ENCODE measurements around the gene ZNF442.
"Not testable (repeated sequence)": the region's sequence is repeated elsewhere in the genome, so short reads cannot be mapped to it uniquely, and the experiment has no call there.

The ZNF442 gene

GRCh38 chr19:12353375-12353774, 12.1 kb downstream of the ZNF442 start:
- no peak for TF ChIP-seq JUND (IDR thresholded peaks at IDR 0.05; ENCODE audit: low read depth)
- in situ Hi-C loops (cut with HindIII; ENCODE audit: low pct_unique_long_range_greater_than_20kb, low sequenced_read_pairs) = no loop called here
- DNase-seq (ENCODE audit: low read depth in 1 of 2, low spot score in 1 of 2) = no peak

- in situ Hi-C loops (cut with HindIII; ENCODE audit: low pct_unique_long_range_greater_than_20kb, low sequenced_read_pairs) = no loop called here
- no peak for TF ChIP-seq JUND (IDR thresholded peaks at IDR 0.05; ENCODE audit: low read depth)
- no peak for DNase-seq (ENCODE audit: low read depth in 1 of 2, low spot score in 1 of 2)
These were observed 14.6 kb downstream of the ZNF442 start for GRCh38 chr19:12350890-12351197.

GRCh38 chr19:12350185-12350889, 15.1 kb downstream of the ZNF442 start:
- in situ Hi-C loops (cut with HindIII; ENCODE audit: low pct_unique_long_range_greater_than_20kb, low sequenced_read_pairs) = no loop called here
- TF ChIP-seq JUND (IDR thresholded peaks at IDR 0.05; ENCODE audit: low read depth) = no peak
- DNase-seq (ENCODE audit: low read depth in 1 of 2, low spot score in 1 of 2) = no peak

- no peak for DNase-seq (ENCODE audit: low read depth in 1 of 2, low spot score in 1 of 2)
- in situ Hi-C loops (cut with HindIII; ENCODE audit: low pct_unique_long_range_greater_than_20kb, low sequenced_read_pairs) = no loop called here
- TF ChIP-seq JUND (IDR thresholded peaks at IDR 0.05; ENCODE audit: low read depth) = no peak
These were observed 18.6 kb downstream of the ZNF442 start for GRCh38 chr19:12346896-12347295.

- TF ChIP-seq JUND (IDR thresholded peaks at IDR 0.05; ENCODE audit: low read depth) = no peak
- DNase-seq (ENCODE audit: low read depth in 1 of 2, low spot score in 1 of 2) = no peak
- in situ Hi-C loops (cut with HindIII; ENCODE audit: low pct_unique_long_range_greater_than_20kb, low sequenced_read_pairs) = no loop called here
These were observed 20.3 kb downstream of the ZNF442 start for GRCh38 chr19:12345197-12345596.

GRCh38 chr19:12333162-12334159, 32.0 kb downstream of the ZNF442 start, which contains the start of gene ZNF563:
TSS of gene ZNF563 (minus strand) at chr19:12333633. CDS start at chr19:12333482, 151 bp downstream.
- in situ Hi-C loops (cut with HindIII; ENCODE audit: low pct_unique_long_range_greater_than_20kb, low sequenced_read_pairs) = no loop called here
- peak; percentile 83 to 98 for DNase-seq (ENCODE audit: low read depth in 1 of 2, low spot score in 1 of 2)
- TF ChIP-seq JUND (IDR thresholded peaks at IDR 0.05; ENCODE audit: low read depth) = no peak

- DNase-seq (ENCODE audit: low read depth in 1 of 2, low spot score in 1 of 2) = no peak
- in situ Hi-C loops (cut with HindIII; ENCODE audit: low pct_unique_long_range_greater_than_20kb, low sequenced_read_pairs) = no loop called here
- TF ChIP-seq JUND (IDR thresholded peaks at IDR 0.05; ENCODE audit: low read depth) = no peak
These were observed 34.1 kb downstream of the ZNF442 start for GRCh38 chr19:12331211-12331941.

- TF ChIP-seq JUND (IDR thresholded peaks at IDR 0.05; ENCODE audit: low read depth) = no peak
- no peak for DNase-seq (ENCODE audit: low read depth in 1 of 2, low spot score in 1 of 2)
- in situ Hi-C loops (cut with HindIII; ENCODE audit: low pct_unique_long_range_greater_than_20kb, low sequenced_read_pairs) = no loop called here
These were observed 35.1 kb downstream of the ZNF442 start for GRCh38 chr19:12330340-12330739.

GRCh38 chr19:12325690-12326089, 39.8 kb downstream of the ZNF442 start:
- peak in 1 of 2 experiments; percentile 35 for DNase-seq (ENCODE audit: low read depth in 1 of 2, low spot score in 1 of 2)
- in situ Hi-C loops (cut with HindIII; ENCODE audit: low pct_unique_long_range_greater_than_20kb, low sequenced_read_pairs) = no loop called here
- no peak for TF ChIP-seq JUND (IDR thresholded peaks at IDR 0.05; ENCODE audit: low read depth)

- in situ Hi-C loops (cut with HindIII; ENCODE audit: low pct_unique_long_range_greater_than_20kb, low sequenced_read_pairs) = no loop called here
- no peak for DNase-seq (ENCODE audit: low read depth in 1 of 2, low spot score in 1 of 2)
- TF ChIP-seq JUND (IDR thresholded peaks at IDR 0.05; ENCODE audit: low read depth) = no peak
These were observed 46.6 kb downstream of the ZNF442 start for GRCh38 chr19:12318782-12319413.

GRCh38 chr19:12314553-12314952, 50.9 kb downstream of the ZNF442 start:
- no peak for DNase-seq (ENCODE audit: low read depth in 1 of 2, low spot score in 1 of 2)
- in situ Hi-C loops (cut with HindIII; ENCODE audit: low pct_unique_long_range_greater_than_20kb, low sequenced_read_pairs) = no loop called here
- TF ChIP-seq JUND (IDR thresholded peaks at IDR 0.05; ENCODE audit: low read depth) = no peak

GRCh38 chr19:12308891-12309290, 56.6 kb downstream of the ZNF442 start:
- in situ Hi-C loops (cut with HindIII; ENCODE audit: low pct_unique_long_range_greater_than_20kb, low sequenced_read_pairs) = not testable (repeated sequence)

More at GRCh38 chr19:12308891-12309290, 56.6 kb downstream of the ZNF442 start:
- not testable (repeated sequence) for DNase-seq (ENCODE audit: low read depth in 1 of 2, low spot score in 1 of 2)

All from T47D (cell line).